Left ventricle myocardium inferior (tissue), 1 donor: ENCODE results near the gene PVALEF. TPM values are rescaled to one million over a fixed set of nuclear protein-coding genes. Genes with fewer than 3 reads are reported as not detected.
"Not testable (repeated sequence)": the region's sequence is repeated elsewhere in the genome, so short reads cannot be mapped to it uniquely, and the experiment has no call there.

ENCODE experiments used
- DNase-seq: peaks from one replicate; pipeline ENCODE4 v3.0.0-alpha.2; 2020
- H3K27ac ChIP-seq: fragments of 200-600 bp; replicated peaks from 2 replicates; pipeline ENCODE4 v1.8.0; 2021
- H3K27me3 ChIP-seq: fragments of 200-600 bp; 2 replicates; pipeline ENCODE4 v1.8.0; 2021; ENCODE audit warnings: low read depth
- H3K36me3 ChIP-seq: fragments of 200-600 bp; 2 replicates; pipeline ENCODE4 v1.8.0; 2021
- H3K4me1 ChIP-seq: fragments of 200-600 bp; 2 replicates; pipeline ENCODE4 v1.8.0; 2021
- H3K4me3 ChIP-seq: fragments of 200-600 bp; 2 replicates; pipeline ENCODE4 v1.8.0; 2021; ENCODE audit warnings: mild to moderate bottlenecking, moderate library complexity
- H3K9me3 ChIP-seq: fragments of 200-600 bp; replicated peaks from 2 replicates; pipeline ENCODE4 v1.8.0; 2021
- intact Hi-C: fragments of 100-400 bp; cut with micrococcal nuclease; formaldehyde crosslinking; loops from one replicate; pipeline ENCODE4 v1.11.0; 2022
- total RNA-seq: library from RNA; stranded (reverse); fragmentation: NEBNext Ultra II Directional; extraction: Animal tissue kit (Norgen Biotek cat#: 25700); gene quantifications from one replicate; pipeline ENCODE4 v1.2.1, GENCODE V29; 2021
- TF ChIP-seq, protein P1 (sequence below): fragments of 200-600 bp; IDR thresholded peaks from 2 replicates; pipeline ENCODE4 v1.8.0; 2021; ENCODE audit warnings: antibody characterized with exemption, mild to moderate bottlenecking, borderline replicate concordance
- donor health status: DM: no; HTN: yes; CAD: no; lungs with severe emphysema.

The PVALEF gene
- total RNA-seq, 1 donor from 2014 or later: not detected

DNA sequence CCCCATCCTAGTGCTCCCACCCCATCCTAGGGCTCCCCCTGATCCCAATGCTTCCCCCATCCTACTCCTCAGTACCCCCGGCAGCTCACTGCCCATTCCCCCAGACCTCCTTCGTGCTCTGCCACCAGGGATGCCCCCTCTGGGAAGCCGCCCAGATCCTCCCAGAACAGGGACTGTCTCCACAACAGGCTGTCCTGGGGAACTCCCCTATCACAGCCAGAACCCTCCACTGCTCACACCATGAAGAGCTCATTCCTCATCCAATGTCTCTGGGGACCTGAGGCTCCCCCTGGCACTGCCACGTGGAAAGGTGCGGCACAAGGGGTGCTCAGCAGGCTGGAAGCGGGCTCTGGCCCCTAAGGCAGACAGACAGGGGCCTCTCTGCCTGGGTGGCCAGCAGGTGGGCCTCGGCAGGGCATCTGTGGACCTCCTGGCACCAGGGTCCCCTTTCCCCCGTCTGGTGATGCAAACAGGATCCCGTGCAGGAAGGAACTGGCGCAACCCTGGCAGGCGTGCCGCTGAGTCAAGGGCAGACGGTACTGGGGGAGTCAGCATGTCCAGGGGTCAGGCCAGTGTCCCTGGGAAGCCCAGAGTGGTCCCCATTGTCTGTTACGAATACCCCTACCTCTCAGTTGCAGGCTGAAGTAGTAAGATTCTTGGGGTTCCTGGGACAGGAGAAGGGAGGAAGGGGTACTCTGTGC lies 14.8 kb upstream of the PVALEF start:
- Histone ChIP-seq H3K9me3 (no peaks in the 10 kb centered on the region), H3K36me3 (no peaks in the 10 kb centered on the region), H3K4me3 (no peak overlapping the region), H3K27me3 (no peaks in the 10 kb centered on the region), H3K27ac (no peak overlapping the region), H3K4me1 (peaks cover 8% of the 10 kb centered on the region)
- intact Hi-C loops: no loop called here
- DNase-seq: peak; percentile 38
- TF ChIP-seq, protein P1, sequence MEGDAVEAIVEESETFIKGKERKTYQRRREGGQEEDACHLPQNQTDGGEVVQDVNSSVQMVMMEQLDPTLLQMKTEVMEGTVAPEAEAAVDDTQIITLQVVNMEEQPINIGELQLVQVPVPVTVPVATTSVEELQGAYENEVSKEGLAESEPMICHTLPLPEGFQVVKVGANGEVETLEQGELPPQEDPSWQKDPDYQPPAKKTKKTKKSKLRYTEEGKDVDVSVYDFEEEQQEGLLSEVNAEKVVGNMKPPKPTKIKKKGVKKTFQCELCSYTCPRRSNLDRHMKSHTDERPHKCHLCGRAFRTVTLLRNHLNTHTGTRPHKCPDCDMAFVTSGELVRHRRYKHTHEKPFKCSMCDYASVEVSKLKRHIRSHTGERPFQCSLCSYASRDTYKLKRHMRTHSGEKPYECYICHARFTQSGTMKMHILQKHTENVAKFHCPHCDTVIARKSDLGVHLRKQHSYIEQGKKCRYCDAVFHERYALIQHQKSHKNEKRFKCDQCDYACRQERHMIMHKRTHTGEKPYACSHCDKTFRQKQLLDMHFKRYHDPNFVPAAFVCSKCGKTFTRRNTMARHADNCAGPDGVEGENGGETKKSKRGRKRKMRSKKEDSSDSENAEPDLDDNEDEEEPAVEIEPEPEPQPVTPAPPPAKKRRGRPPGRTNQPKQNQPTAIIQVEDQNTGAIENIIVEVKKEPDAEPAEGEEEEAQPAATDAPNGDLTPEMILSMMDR: no peak

DNA sequence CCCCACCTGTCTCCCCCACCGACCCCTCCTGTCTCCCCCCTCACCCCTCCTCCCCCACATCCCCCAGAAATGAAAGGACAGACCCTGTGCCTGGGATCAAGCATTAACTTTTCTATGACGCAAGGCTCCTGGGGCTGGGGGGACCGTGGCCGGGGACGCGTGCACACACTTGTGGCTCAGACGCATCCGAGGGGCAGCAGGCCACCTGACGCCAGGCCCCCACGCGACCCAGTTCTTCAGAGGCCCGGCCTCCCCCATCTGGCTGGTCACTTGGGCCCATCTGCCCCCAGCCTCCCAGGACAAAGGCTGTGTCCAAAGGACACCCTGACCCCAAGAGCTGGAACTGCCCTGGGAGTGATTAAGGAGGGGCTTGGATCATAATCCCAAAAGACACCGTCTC lies 14.0 kb upstream of the PVALEF start:
- intact Hi-C loops: no loop called here

DNA sequence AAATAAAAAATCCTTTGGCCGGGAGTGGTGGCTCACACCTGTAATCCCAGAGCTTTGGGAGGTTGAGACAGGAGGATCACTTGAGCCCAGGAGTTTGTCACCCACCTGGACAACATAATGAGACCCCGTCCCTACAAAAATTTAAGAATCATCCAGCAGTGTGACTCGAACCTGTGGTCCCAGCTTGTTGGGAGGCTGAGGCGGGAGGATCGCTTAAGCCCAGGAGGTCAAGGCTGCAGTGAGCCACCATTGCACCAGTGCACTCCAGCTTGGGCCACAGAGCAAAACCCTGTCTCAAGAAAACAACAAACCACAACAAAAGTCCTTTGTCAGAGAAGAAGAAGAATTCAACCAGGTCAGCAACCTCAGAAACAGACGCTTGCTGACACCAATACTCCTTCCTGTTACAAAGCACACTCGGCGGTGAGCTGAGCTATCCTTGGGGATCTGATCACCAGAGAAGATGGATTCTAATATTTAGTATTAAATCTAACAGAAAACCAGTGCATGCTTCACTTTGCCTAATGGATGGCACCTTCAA lies 12.9 kb upstream of the PVALEF start:
- DNase-seq: no peak
- H3K36me3 ChIP-seq: no peaks in the 10 kb centered on the region

More for the DNA sequence above, 14.0 kb upstream of the PVALEF start:
- H3K27ac ChIP-seq: no peak overlapping the region
- H3K9me3 ChIP-seq: no peaks in the 10 kb centered on the region
- no peaks in the 10 kb centered on the region for H3K27me3 ChIP-seq
- H3K4me3 ChIP-seq: no peak overlapping the region
- DNase-seq: no peak
- H3K4me1 ChIP-seq: peaks cover 8% of the 10 kb centered on the region
- H3K36me3 ChIP-seq: no peaks in the 10 kb centered on the region
- TF ChIP-seq, protein P1: no peak

DNA sequence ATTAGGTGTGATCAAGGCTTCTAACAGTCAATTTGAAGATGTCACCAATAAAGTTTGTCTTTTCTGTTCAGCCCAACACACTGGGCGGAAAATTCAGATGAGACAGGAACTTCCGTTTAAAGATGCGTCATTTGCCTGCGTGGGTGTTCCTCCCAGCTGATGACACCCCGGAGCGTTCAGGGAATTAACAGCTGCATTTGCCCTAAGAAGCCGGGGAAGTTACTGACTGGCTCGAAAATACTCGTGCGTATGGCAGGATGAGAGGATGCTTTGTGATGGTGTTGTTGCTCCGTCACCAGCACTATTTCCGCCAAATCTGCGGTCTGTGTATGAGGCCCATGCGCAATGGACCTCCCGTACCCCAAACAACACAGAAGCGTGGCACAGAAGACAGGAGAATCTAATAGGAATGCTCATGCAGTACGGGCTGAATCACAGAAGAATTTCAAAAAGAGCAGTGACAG lies 11.9 kb upstream of the PVALEF start:
- intact Hi-C loops: no loop called here
- Histone ChIP-seq H3K4me3 (no peak overlapping the region), H3K4me1 (peaks cover 8% of the 10 kb centered on the region), H3K36me3 (no peaks in the 10 kb centered on the region), H3K27ac (no peak overlapping the region), H3K27me3 (no peaks in the 10 kb centered on the region), H3K9me3 (no peaks in the 10 kb centered on the region)
- TF ChIP-seq, protein P1: no peak
- no peak for DNase-seq

More for the DNA sequence above, 12.9 kb upstream of the PVALEF start:
- intact Hi-C loops: no loop called here
- TF ChIP-seq, protein P1: no peak
- H3K9me3 ChIP-seq: no peaks in the 10 kb centered on the region
- no peaks in the 10 kb centered on the region for H3K27me3 ChIP-seq
- H3K27ac ChIP-seq: no peak overlapping the region
- H3K4me1 ChIP-seq: peaks cover 8% of the 10 kb centered on the region
- no peak overlapping the region for H3K4me3 ChIP-seq

DNA sequence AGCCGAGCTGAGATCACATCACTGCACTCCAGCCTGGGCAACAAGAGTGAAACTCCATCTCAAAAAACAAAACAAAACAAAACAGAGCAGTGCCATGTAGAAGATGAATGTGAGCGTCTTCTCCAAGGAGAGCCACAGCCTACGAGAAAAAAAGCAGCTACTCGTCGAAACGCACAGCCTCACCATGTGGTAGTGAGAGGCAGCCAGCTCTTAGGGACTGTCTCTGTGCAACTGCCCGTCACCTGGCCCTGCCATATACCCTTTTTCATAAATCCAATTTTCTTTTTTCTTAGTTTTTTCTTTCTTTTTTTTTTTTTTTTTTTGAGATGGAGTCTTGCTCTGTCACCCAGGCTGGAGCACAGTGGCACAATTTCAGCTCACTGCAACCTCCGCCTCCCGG lies 11.3 kb upstream of the PVALEF start:
- H3K36me3 ChIP-seq, H3K4me3 ChIP-seq, H3K27me3 ChIP-seq, H3K4me1 ChIP-seq, DNase-seq, H3K27ac ChIP-seq, H3K9me3 ChIP-seq, intact Hi-C loops: not testable (repeated sequence)

DNA sequence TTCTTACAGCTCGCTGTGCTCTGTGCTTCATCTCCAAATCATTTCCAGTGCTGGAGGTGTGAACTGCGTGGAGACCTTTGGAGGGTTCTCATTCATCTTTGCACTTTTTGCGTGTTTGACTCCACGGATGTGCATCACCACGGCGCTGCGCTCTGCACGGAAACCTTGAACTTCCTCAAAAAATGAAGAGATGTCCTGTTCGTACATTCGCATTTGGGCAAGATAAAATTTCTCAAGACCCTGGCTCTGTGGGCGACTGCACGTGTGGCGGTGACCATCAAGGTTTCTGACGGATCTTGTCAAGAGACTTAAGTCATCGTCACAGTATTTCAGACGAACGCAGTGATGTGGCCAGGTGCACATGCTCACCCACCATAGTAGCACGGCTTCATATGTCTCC lies 10.3 kb upstream of the PVALEF start:
- Histone ChIP-seq H3K4me1 (peaks cover 13% of the 10 kb centered on the region), H3K36me3 (no peaks in the 10 kb centered on the region), H3K4me3 (no peak overlapping the region), H3K9me3 (no peaks in the 10 kb centered on the region), H3K27ac (no peak overlapping the region), H3K27me3 (no peaks in the 10 kb centered on the region)
- no peak for DNase-seq
- intact Hi-C loops: no loop called here
- TF ChIP-seq, protein P1: no peak
